ENCODE measurements around the gene CCSER1.

DNA sequence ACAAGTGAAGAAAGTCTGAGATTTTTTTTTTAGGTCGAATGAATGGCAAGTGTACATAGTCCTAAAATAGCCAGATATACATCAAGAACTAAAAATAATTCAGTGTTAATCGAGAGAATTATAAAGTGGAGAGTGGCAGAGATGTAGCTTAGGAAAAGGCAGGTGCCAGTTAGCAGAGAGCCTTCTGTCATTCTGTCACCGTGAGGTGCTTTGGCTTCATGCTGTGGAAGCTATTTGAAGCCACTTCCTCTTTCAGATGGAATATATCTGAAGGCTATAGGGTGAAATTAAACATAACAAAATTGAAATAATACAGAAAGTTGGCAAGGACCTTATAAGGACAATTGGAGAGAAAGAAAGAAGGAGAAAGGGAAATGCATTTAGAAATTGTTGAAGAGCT, 756.3 kb downstream of the CCSER1 start:
- TF ChIP-seq POLR2A (IDR thresholded peaks at IDR 0.05; ENCODE audit: low read depth, low read length) (no peak), POLR2AphosphoS5 (IDR thresholded peaks at IDR 0.05; ENCODE audit: low read depth, low read length) (no peak)
